Peyer's patch (tissue), 4 donors: ENCODE measurements around the gene C12orf56. TPM values are rescaled to one million over a fixed set of nuclear protein-coding genes. Genes with fewer than 3 reads are reported as not detected.

ENCODE experiments used
- DNase-seq, 3 donors: peaks; one replicate each; pipeline ENCODE4 v3.0.0-alpha.2; 2017 to 2019
- H3K27ac ChIP-seq, 4 donors: fragments of 200-600 bp; sonication (generic); one replicate each; pipeline ENCODE4 v1.5.1; 2016 to 2019
- H3K27me3 ChIP-seq, 2 donors: fragments of 200-600 bp; sonication (generic); one replicate each; pipeline ENCODE4 v1.5.1; 2019
- H3K36me3 ChIP-seq, 3 donors: fragments of 200-600 bp; sonication (generic); one replicate each; pipeline ENCODE4 v1.5.1; 2016 to 2019
- H3K4me1 ChIP-seq, 4 donors: fragments of 200-600 bp; sonication (generic); one replicate each; pipeline ENCODE4 v1.5.1; 2016 to 2019
- H3K4me3 ChIP-seq, 4 donors: fragments of 200-600 bp; sonication (generic); 1 replicate in 3 of 4; 2 replicates in 1 of 4; pipeline ENCODE4 v1.5.1; 2016 to 2019; ENCODE audit warnings: mild to moderate bottlenecking in 1 of 4
- H3K9me3 ChIP-seq, 4 donors: fragments of 200-600 bp; sonication (generic); one replicate each; pipeline ENCODE4 v1.5.1; 2016 to 2019; ENCODE audit warnings: mild to moderate bottlenecking in 1 of 4
- POLR2A ChIP-seq, 2 donors: fragments of 450-650 bp; IDR thresholded peaks; one replicate each; pipeline ENCODE4 v1.5.1; 2017; ENCODE audit warnings: antibody characterized with exemption in 2 of 2, mild to moderate bottlenecking in 2 of 2, moderate library complexity in 2 of 2
- total RNA-seq, 4 donors: library from RNA; depleted of rRNA; stranded (reverse); fragments of >200 nt; gene quantifications; one replicate each; pipeline ENCODE4 v1.1.0, GENCODE V29; 2016
- TF ChIP-seq, protein P1 (sequence below), 6 experiments: fragments of 450-650 bp in 4 of 6; fragments of 200-600 bp in 2 of 6; sonication (generic) in 1 of 6; IDR thresholded peaks; one replicate each; pipeline ENCODE4 v1.5.1; 2017 to 2019; ENCODE audit warnings: antibody characterized with exemption in 6 of 6, mild to moderate bottlenecking in 3 of 6, moderate library complexity in 1 of 6

Gene C12orf56
- total RNA-seq, 4 donors from 2014 or later, result not detected

DNA sequence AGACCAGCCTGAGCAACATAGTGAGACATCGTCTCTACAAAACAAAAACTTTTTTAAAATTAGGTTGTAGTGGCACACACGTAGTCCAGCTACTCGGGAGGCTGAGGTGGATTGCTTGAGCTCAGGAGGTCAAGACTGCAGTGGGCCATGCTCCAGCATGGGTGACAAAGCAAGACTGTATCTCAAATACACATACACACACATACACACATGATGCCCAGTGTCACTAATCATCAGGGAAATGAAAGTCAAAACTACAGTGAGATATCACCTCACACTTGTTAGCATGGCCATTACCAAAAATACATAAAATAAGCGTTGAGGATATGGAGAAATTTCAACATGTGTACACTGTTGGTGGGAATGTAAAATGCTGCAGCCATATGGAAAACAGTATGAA is 135.3 kb downstream of the C12orf56 start:
- no peak for TF ChIP-seq POLR2A (IDR thresholded peaks at IDR 0.05)
- TF ChIP-seq, protein P1, sequence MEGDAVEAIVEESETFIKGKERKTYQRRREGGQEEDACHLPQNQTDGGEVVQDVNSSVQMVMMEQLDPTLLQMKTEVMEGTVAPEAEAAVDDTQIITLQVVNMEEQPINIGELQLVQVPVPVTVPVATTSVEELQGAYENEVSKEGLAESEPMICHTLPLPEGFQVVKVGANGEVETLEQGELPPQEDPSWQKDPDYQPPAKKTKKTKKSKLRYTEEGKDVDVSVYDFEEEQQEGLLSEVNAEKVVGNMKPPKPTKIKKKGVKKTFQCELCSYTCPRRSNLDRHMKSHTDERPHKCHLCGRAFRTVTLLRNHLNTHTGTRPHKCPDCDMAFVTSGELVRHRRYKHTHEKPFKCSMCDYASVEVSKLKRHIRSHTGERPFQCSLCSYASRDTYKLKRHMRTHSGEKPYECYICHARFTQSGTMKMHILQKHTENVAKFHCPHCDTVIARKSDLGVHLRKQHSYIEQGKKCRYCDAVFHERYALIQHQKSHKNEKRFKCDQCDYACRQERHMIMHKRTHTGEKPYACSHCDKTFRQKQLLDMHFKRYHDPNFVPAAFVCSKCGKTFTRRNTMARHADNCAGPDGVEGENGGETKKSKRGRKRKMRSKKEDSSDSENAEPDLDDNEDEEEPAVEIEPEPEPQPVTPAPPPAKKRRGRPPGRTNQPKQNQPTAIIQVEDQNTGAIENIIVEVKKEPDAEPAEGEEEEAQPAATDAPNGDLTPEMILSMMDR (IDR thresholded peaks at IDR 0.05), result no peak
- H3K4me3 ChIP-seq, result no peak overlapping the region
- H3K9me3 ChIP-seq, result no peaks in the 10 kb centered on the region
- H3K27ac ChIP-seq, result no peak overlapping the region
- no peak for DNase-seq
- H3K36me3 ChIP-seq, result no peaks in the 10 kb centered on the region
- H3K27me3 ChIP-seq, result no peaks in the 10 kb centered on the region
- H3K4me1 ChIP-seq, result no peaks in the 10 kb centered on the region

DNA sequence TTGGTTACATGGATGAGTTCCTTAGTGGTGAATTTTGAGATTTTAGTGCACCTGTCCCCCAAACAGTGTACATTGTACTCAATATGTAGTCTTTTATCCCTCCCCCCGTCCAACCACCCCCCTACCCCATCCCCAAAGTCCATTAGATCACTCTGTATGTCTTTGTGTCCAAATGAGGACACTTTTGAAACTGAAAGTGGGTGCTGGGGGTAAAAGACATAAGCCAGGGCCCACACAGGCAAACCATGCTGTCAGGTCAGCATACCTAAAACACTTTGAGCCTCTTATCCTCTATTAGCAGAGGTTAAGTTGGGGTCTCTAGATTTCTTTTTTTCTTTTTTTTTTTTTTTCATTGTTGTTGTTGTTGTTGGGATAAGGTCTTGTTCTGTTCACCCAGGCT is 137.2 kb downstream of the C12orf56 start:
- Histone ChIP-seq H3K9me3 (no peaks in the 10 kb centered on the region), H3K27me3 (no peaks in the 10 kb centered on the region), H3K27ac (peak overlapping the region in 2 of 4 donors; percentile 22 to 36), H3K4me1 (no peaks in the 10 kb centered on the region), H3K36me3 (no peaks in the 10 kb centered on the region), H3K4me3 (no peak overlapping the region)
- DNase-seq, result no peak
- no peak for TF ChIP-seq POLR2A (IDR thresholded peaks at IDR 0.05)
- TF ChIP-seq, protein P1 (IDR thresholded peaks at IDR 0.05), result no peak

DNA sequence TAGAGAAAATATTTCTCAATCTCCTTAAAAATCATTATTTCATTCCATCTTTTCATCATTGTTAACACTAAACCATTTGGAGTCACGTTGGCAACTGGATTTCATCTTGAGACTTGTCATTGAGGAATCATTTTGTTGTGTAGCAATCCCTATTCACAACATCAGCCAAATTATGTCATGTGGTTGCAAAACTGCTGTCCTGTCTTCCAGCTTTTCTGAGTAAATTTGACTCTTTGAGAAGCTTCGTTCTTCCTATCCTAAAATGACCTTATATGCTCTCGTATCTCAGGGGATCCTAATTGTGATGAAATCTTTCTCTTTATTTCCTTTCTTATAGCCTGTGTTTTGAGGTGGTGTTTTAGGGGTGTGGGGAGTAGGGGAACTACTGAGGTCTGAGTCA is 137.9 kb downstream of the C12orf56 start:
- Histone ChIP-seq H3K36me3 (no peaks in the 10 kb centered on the region), H3K9me3 (no peaks in the 10 kb centered on the region), H3K4me1 (no peaks in the 10 kb centered on the region), H3K27ac (peak overlapping the region in 2 of 4 donors; percentile 22 to 36), H3K4me3 (no peak overlapping the region), H3K27me3 (no peaks in the 10 kb centered on the region)
- no peak for DNase-seq
- TF ChIP-seq POLR2A (IDR thresholded peaks at IDR 0.05), result no peak
- TF ChIP-seq, protein P1 (IDR thresholded peaks at IDR 0.05), result no peak

DNA sequence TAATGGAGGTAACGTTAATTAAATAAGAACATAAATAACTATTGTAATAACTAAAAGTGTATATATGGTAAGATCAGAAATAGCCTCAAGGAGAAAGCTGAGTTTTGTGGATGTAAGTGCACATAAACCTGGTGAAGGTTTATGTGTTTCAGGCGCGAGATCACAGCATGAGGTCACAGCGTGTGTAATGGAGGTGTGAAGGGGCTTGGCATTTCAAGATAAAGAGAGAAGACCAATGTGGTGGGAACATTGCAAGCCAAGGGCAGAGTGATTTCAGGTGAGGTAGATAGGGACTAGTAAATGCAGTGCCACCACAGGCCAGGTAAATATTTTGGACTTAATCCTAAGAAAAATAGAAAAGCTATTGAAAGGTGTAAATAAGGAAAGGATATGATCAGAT is 146.7 kb downstream of the C12orf56 start:
- no peak overlapping the region for H3K4me3 ChIP-seq
- no peaks in the 10 kb centered on the region for H3K9me3 ChIP-seq
- H3K27ac ChIP-seq, result no peak overlapping the region
- H3K36me3 ChIP-seq, result no peaks in the 10 kb centered on the region
- no peak for DNase-seq
- no peaks in the 10 kb centered on the region for H3K4me1 ChIP-seq
- H3K27me3 ChIP-seq, result no peaks in the 10 kb centered on the region
- TF ChIP-seq, protein P1 (IDR thresholded peaks at IDR 0.05), result no peak
- no peak for TF ChIP-seq POLR2A (IDR thresholded peaks at IDR 0.05)

DNA sequence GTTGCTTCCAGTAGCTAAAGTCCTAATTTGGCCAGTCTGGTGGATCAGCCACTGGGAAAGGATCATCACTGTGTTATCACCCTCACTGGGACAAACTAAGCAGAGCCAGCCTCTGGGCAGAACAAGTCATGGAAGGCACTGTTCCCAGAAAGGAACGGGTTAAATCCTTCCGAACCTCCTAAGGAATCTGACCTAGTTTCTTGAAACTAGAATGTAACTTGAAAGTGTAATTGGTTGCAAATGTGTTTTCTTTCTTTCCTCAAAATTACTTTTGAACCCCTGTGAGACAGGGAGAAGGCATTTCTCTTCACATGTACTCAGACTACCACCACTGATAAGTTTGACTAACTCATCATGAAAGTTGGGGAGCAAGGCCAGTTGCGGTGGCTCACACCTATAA is 149.8 kb downstream of the C12orf56 start:
- Histone ChIP-seq H3K9me3 (no peaks in the 10 kb centered on the region), H3K27me3 (no peaks in the 10 kb centered on the region), H3K27ac (no peak overlapping the region), H3K36me3 (no peaks in the 10 kb centered on the region), H3K4me1 (no peaks in the 10 kb centered on the region), H3K4me3 (no peak overlapping the region)
- TF ChIP-seq, protein P1 (IDR thresholded peaks at IDR 0.05), result no peak
- no peak for TF ChIP-seq POLR2A (IDR thresholded peaks at IDR 0.05)
- DNase-seq, result no peak

DNA sequence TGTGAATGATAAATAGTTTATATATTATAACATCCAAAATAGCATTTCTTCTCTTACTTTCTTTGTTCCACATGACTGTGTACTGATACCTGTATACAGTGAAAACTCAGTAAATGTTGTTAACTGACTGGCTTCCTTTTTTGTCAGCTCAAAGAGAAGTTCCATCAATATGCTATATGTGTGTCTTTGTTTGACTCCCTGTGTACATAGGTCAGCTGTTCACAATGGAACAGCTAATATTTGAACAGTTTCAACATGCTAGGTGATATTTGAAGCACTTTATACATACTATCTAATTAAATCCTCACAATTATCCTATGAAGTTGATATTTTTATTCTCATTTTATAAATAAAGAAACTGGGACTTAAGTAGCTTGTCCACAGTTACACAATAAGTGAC is 153.2 kb downstream of the C12orf56 start:
- no peak for DNase-seq
- no peaks in the 10 kb centered on the region for H3K36me3 ChIP-seq
- TF ChIP-seq, protein P1 (IDR thresholded peaks at IDR 0.05), result no peak
- no peak for TF ChIP-seq POLR2A (IDR thresholded peaks at IDR 0.05)
- H3K4me1 ChIP-seq, result no peaks in the 10 kb centered on the region
- no peak overlapping the region for H3K4me3 ChIP-seq
- no peak overlapping the region for H3K27ac ChIP-seq
- no peaks in the 10 kb centered on the region for H3K9me3 ChIP-seq
- H3K27me3 ChIP-seq, result no peaks in the 10 kb centered on the region
